GM20431 (cell line): ENCODE results near the gene HKDC1.

Experiments used
- in situ Hi-C: fragments of 300-500 bp; cut with MseI, MboI; formaldehyde crosslinking; loops from one replicate; pipeline ENCODE4 v1.15.0; 2020; ENCODE audit warnings: low sequenced_read_pairs; ENCODE audit not compliant: unreplicated experiment

Gene HKDC1

GRCh38 chr10:69315610-69316312 lies 95.6 kb downstream of the HKDC1 start:
- in situ Hi-C loops = no loop called here

- in situ Hi-C loops = no loop called here
Measured at GRCh38 chr10:69316313-69317059, 96.4 kb downstream of the HKDC1 start.
